GM23338 (cell line): ENCODE results near the gene DRP2. TPM values are rescaled to one million over a fixed set of nuclear protein-coding genes. Genes with fewer than 3 reads are reported as not detected.

ENCODE experiments used
- ATAC-seq: fragments of 200-7000 bp; cut with Tn5 transposase; 3 replicates; pipeline ENCODE4 v1.9.1; 2020
- DNase-seq: peaks from one replicate; pipeline ENCODE4 v3.0.0-alpha.2; 2015; ENCODE audit warnings: low spot score
- H2AFZ ChIP-seq: fragments of 200-600 bp; sonication (generic); 2 replicates; pipeline ENCODE4 v1.8.0; 2016; ENCODE audit warnings: antibody characterized with exemption, mild to moderate bottlenecking, moderate library complexity
- H3F3A ChIP-seq: fragments of 200-600 bp; sonication (generic); replicated peaks from 2 replicates; pipeline ENCODE4 v1.8.0; 2017; ENCODE audit warnings: antibody characterized with exemption, mixed run types, low read depth
- H3K27ac ChIP-seq: fragments of 200-600 bp; sonication (generic); 2 replicates; pipeline ENCODE4 v1.6.1; 2016; ENCODE audit warnings: low read depth
- H3K27me3 ChIP-seq: fragments of 200-600 bp; sonication (generic); 2 replicates; pipeline ENCODE4 v1.8.0; 2016; ENCODE audit warnings: mild to moderate bottlenecking, mixed run types, moderate library complexity; ENCODE audit not compliant: insufficient read depth
- H3K36me3 ChIP-seq: fragments of 200-600 bp; sonication (generic); 2 replicates; pipeline ENCODE4 v1.8.0; 2016; ENCODE audit warnings: mild to moderate bottlenecking; ENCODE audit not compliant: insufficient read depth
- H3K4me1 ChIP-seq: fragments of 200-600 bp; sonication (generic); 2 replicates; pipeline ENCODE4 v1.8.0; 2016; ENCODE audit warnings: mild to moderate bottlenecking, moderate library complexity; ENCODE audit not compliant: insufficient read depth
- H3K4me2 ChIP-seq: fragments of 200-600 bp; sonication (generic); 2 replicates; pipeline ENCODE4 v1.7.1; 2017; ENCODE audit warnings: mixed run types
- H3K4me3 ChIP-seq: fragments of 200-600 bp; sonication (generic); 2 replicates; pipeline ENCODE4 v1.6.1; 2016; ENCODE audit warnings: mixed run types
- H3K79me2 ChIP-seq: fragments of 200-600 bp; sonication (generic); replicated peaks from 2 replicates; pipeline ENCODE4 v1.8.0; 2017; ENCODE audit warnings: mild to moderate bottlenecking; ENCODE audit not compliant: insufficient read depth
- H3K9me2 ChIP-seq: fragments of 200-600 bp; sonication (generic); 2 replicates; pipeline ENCODE4 v1.8.0; 2017; ENCODE audit not compliant: insufficient read depth
- H4K20me1 ChIP-seq: fragments of 200-600 bp; sonication (generic); replicated peaks from 2 replicates; pipeline ENCODE4 v1.8.0; 2017; ENCODE audit warnings: mild to moderate bottlenecking; ENCODE audit not compliant: insufficient read depth
- H3K27ac Mint-ChIP-seq: 2 replicates; pipeline ENCODE4 v1.8.0; 2020; ENCODE audit warnings: inconsistent platforms, mild to moderate bottlenecking, moderate library complexity, mixed read lengths
- H3K27me3 Mint-ChIP-seq: 3 replicates; pipeline ENCODE4 v1.8.0; 2022; ENCODE audit warnings: low read depth, mild to moderate bottlenecking, moderate library complexity, mixed read lengths, inconsistent platforms; ENCODE audit not compliant: insufficient read depth, poor library complexity
- H3K36me3 Mint-ChIP-seq: 3 replicates; pipeline ENCODE4 v1.8.0; 2021; ENCODE audit warnings: low read depth, mild to moderate bottlenecking, inconsistent platforms, moderate library complexity, mixed read lengths
- H3K4me1 Mint-ChIP-seq: 3 replicates; pipeline ENCODE4 v1.8.0; 2020; ENCODE audit warnings: mild to moderate bottlenecking, inconsistent platforms, mixed read lengths
- H3K4me3 Mint-ChIP-seq: 3 replicates; pipeline ENCODE4 v1.8.0; 2021; ENCODE audit warnings: moderate library complexity, mild to moderate bottlenecking, inconsistent platforms, mixed read lengths
- H3K9me3 Mint-ChIP-seq: 3 replicates; pipeline ENCODE4 v1.8.0; 2020; ENCODE audit warnings: moderate library complexity, mild to moderate bottlenecking, inconsistent platforms, mixed read lengths
- CREB1 ChIP-seq: fragments of 250-450 bp; sonication (Bioruptor Pico); IDR thresholded peaks from 2 replicates; pipeline ENCODE4 v1.5.0; 2020; ENCODE audit warnings: low read depth, mild to moderate bottlenecking, moderate library complexity
- ETS1 ChIP-seq: IDR thresholded peaks from 2 replicates; pipeline ENCODE4 v1.6.1; 2016; ENCODE audit warnings: antibody characterized with exemption
- EZH2 ChIP-seq: fragments of 200-600 bp; sonication (generic); IDR thresholded peaks from one replicate; pipeline ENCODE4 v1.8.0; 2017; ENCODE audit warnings: antibody characterized with exemption, mild to moderate bottlenecking, low read depth; ENCODE audit not compliant: unreplicated experiment
- JUNB ChIP-seq: IDR thresholded peaks from one replicate; pipeline ENCODE4 v1.6.1; 2016; ENCODE audit warnings: antibody characterized with exemption; ENCODE audit not compliant: unreplicated experiment
- NANOG ChIP-seq: IDR thresholded peaks from 2 replicates; pipeline ENCODE4 v1.6.1; 2016; ENCODE audit warnings: antibody characterized with exemption, borderline replicate concordance
- POLR2AphosphoS5 ChIP-seq: IDR thresholded peaks from 2 replicates; pipeline ENCODE4 v1.6.1; 2016; ENCODE audit warnings: antibody characterized with exemption, low read depth
- REST ChIP-seq: IDR thresholded peaks from one replicate; pipeline ENCODE4 v1.6.1; 2018; ENCODE audit warnings: antibody characterized with exemption; ENCODE audit not compliant: unreplicated experiment
- STAT1 ChIP-seq: IDR thresholded peaks from one replicate; pipeline ENCODE4 v1.6.1; 2016; ENCODE audit warnings: antibody characterized with exemption; ENCODE audit not compliant: unreplicated experiment
- ZNF114 ChIP-seq: fragments of 250-450 bp; sonication (Bioruptor Pico); IDR thresholded peaks from 2 replicates; pipeline ENCODE4 v1.5.0; 2020; ENCODE audit warnings: mild to moderate bottlenecking, moderate library complexity
- ZNF462 ChIP-seq: fragments of 250-450 bp; sonication (Bioruptor Pico); IDR thresholded peaks from 2 replicates; pipeline ENCODE4 v1.5.0; 2020; ENCODE audit warnings: mild to moderate bottlenecking, moderate library complexity
- polyA plus RNA-seq: library from polyadenylated mRNA; unstranded; fragments of >200 nt; fragmentation: Nextera tagmentation; extraction: Ambion mirVana; gene quantifications from 2 replicates; pipeline ENCODE4 v1.2.1, GENCODE V29; 2016
- total RNA-seq: library from RNA; depleted of rRNA; stranded (reverse); fragments of >200 nt; shearing (Covaris generic); gene quantifications from 2 replicates; pipeline ENCODE4 v1.2.3, GENCODE V29; 2014

The DRP2 gene
- total and polyA plus RNA-seq, 2 experiments from 2014 or later: 0.24 TPM; not detected in 1

GRCh38 chrX:101230636-101231035, 11.1 kb downstream of the DRP2 start:
- Mint-ChIP-seq H3K27ac (no peak overlapping the region), H3K27me3 (no peaks in the 10 kb centered on the region), H3K4me1 (peaks cover 4% of the 10 kb centered on the region; the same call in 2 of the 3 replicates), H3K36me3 (no peaks in the 10 kb centered on the region), H3K4me3 (no peak overlapping the region), H3K9me3 (no peaks in the 10 kb centered on the region)
- no peak for DNase-seq
- Histone ChIP-seq H3F3A (no peaks in the 10 kb centered on the region), H3K27ac (no peak overlapping the region), H3K27me3 (no peaks in the 10 kb centered on the region), H3K4me1 (no peaks in the 10 kb centered on the region), H3K4me2 (no peak overlapping the region), H4K20me1 (no peaks in the 10 kb centered on the region), H3K36me3 (no peaks in the 10 kb centered on the region), H3K9me2 (no peaks in the 10 kb centered on the region), H2AFZ (no peak overlapping the region), H3K4me3 (no peak overlapping the region), H3K79me2 (no peaks in the 10 kb centered on the region)
- TF ChIP-seq REST: no peak
- TF ChIP-seq NANOG: no peak
- no peak for TF ChIP-seq ETS1
- no peak for TF ChIP-seq POLR2AphosphoS5
- no peak for TF ChIP-seq JUNB
- TF ChIP-seq ZNF462: no peak
- no peak for TF ChIP-seq EZH2
- TF ChIP-seq STAT1: no peak
- no peak for TF ChIP-seq CREB1 (CRISPR knock-in tag)
- TF ChIP-seq ZNF114 (CRISPR knock-in tag): no peak
- no peak for ATAC-seq
